ENCODE data around the gene CTNND2.

Gene CTNND2

GRCh38 chr5:11302663-11303062, 601.6 kb downstream of the CTNND2 start (continued):
- TF ChIP-seq, protein P1, sequence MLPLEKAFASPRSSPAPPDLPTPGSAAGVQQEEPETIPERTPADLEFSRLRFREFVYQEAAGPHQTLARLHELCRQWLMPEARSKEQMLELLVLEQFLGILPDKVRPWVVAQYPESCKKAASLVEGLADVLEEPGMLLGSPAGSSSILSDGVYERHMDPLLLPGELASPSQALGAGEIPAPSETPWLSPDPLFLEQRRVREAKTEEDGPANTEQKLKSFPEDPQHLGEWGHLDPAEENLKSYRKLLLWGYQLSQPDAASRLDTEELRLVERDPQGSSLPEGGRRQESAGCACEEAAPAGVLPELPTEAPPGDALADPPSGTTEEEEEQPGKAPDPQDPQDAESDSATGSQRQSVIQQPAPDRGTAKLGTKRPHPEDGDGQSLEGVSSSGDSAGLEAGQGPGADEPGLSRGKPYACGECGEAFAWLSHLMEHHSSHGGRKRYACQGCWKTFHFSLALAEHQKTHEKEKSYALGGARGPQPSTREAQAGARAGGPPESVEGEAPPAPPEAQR (tag by site-specific recombination; IDR thresholded peaks at IDR 0.05): no peak
- TF ChIP-seq ZNF530 (tag by site-specific recombination; IDR thresholded peaks at IDR 0.05; ENCODE audit: low read depth): no peak
- TF ChIP-seq FEZF1 (tag by site-specific recombination; IDR thresholded peaks at IDR 0.05): no peak
- no peak for TF ChIP-seq ZNF610 (tag by site-specific recombination; IDR thresholded peaks at IDR 0.05; ENCODE audit: borderline replicate concordance)
- TF ChIP-seq SCRT1 (tag by site-specific recombination; IDR thresholded peaks at IDR 0.05; ENCODE audit: borderline replicate concordance): no peak

DNA sequence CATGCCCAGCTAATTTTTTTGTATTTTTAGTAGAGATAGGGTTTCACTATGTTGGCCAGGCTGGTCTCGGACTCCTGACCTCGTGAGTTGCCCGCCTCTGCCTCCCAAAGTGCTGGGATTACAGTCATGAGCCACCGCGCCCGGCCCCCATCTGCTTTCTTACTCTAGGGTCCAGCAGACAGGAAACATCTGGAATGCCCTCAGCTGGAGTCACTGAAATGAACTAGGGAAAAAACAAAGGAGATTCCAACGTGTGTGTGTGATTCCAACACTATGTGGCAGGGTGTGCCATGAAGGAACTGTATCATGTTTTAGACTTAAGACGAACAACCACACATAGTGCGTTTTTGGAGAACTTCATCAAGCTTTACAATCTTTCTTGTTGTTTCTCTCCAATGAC, 603.1 kb downstream of the CTNND2 start:
- H3K27ac ChIP-seq (ENCODE audit: extremely low read depth, low read depth, low read length): no peak overlapping the region
- no peak for TF ChIP-seq ZNF707 (tag by site-specific recombination; IDR thresholded peaks at IDR 0.05)
- TF ChIP-seq, protein P2, sequence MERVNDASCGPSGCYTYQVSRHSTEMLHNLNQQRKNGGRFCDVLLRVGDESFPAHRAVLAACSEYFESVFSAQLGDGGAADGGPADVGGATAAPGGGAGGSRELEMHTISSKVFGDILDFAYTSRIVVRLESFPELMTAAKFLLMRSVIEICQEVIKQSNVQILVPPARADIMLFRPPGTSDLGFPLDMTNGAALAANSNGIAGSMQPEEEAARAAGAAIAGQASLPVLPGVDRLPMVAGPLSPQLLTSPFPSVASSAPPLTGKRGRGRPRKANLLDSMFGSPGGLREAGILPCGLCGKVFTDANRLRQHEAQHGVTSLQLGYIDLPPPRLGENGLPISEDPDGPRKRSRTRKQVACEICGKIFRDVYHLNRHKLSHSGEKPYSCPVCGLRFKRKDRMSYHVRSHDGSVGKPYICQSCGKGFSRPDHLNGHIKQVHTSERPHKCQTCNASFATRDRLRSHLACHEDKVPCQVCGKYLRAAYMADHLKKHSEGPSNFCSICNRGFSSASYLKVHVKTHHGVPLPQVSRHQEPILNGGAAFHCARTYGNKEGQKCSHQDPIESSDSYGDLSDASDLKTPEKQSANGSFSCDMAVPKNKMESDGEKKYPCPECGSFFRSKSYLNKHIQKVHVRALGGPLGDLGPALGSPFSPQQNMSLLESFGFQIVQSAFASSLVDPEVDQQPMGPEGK (tag by site-specific recombination; IDR thresholded peaks at IDR 0.05): no peak
- no peak for TF ChIP-seq ZSCAN16 (tag by site-specific recombination; IDR thresholded peaks at IDR 0.05)
- TF ChIP-seq INSM2 (tag by site-specific recombination; IDR thresholded peaks at IDR 0.05): no peak
- no peak for TF ChIP-seq SCRT1 (tag by site-specific recombination; IDR thresholded peaks at IDR 0.05; ENCODE audit: borderline replicate concordance)
- TF ChIP-seq, protein P3, sequence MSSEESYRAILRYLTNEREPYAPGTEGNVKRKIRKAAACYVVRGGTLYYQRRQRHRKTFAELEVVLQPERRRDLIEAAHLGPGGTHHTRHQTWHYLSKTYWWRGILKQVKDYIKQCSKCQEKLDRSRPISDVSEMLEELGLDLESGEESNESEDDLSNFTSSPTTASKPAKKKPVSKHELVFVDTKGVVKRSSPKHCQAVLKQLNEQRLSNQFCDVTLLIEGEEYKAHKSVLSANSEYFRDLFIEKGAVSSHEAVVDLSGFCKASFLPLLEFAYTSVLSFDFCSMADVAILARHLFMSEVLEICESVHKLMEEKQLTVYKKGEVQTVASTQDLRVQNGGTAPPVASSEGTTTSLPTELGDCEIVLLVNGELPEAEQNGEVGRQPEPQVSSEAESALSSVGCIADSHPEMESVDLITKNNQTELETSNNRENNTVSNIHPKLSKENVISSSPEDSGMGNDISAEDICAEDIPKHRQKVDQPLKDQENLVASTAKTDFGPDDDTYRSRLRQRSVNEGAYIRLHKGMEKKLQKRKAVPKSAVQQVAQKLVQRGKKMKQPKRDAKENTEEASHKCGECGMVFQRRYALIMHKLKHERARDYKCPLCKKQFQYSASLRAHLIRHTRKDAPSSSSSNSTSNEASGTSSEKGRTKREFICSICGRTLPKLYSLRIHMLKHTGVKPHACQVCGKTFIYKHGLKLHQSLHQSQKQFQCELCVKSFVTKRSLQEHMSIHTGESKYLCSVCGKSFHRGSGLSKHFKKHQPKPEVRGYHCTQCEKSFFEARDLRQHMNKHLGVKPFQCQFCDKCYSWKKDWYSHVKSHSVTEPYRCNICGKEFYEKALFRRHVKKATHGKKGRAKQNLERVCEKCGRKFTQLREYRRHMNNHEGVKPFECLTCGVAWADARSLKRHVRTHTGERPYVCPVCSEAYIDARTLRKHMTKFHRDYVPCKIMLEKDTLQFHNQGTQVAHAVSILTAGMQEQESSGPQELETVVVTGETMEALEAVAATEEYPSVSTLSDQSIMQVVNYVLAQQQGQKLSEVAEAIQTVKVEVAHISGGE (tag by site-specific recombination; conservative IDR thresholded peaks at IDR 0.05; ENCODE audit: low read depth): no peak
- TF ChIP-seq ZNF24 (tag by site-specific recombination; IDR thresholded peaks at IDR 0.05): no peak
- TF ChIP-seq ZNF138 (tag by site-specific recombination; IDR thresholded peaks at IDR 0.05; ENCODE audit: borderline replicate concordance): no peak
- no peak for TF ChIP-seq ZNF132 (tag by site-specific recombination; IDR thresholded peaks at IDR 0.05; ENCODE audit: borderline replicate concordance)
- TF ChIP-seq ZNF155 (tag by site-specific recombination; IDR thresholded peaks at IDR 0.05): no peak
- TF ChIP-seq, protein P4, sequence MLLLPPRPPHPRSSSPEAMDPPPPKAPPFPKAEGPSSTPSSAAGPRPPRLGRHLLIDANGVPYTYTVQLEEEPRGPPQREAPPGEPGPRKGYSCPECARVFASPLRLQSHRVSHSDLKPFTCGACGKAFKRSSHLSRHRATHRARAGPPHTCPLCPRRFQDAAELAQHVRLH (tag by site-specific recombination; IDR thresholded peaks at IDR 0.05): no peak
- H3K36me3 ChIP-seq (ENCODE audit: control insufficient read depth in 2 of 2, insufficient read depth in 1 of 2, low read length in 2 of 2): no peaks in the 10 kb centered on the region
- ChIA-PET POLR2A (no interaction called here), CTCF (no interaction called here)
- no peak overlapping the region for H3K4me3 ChIP-seq (ENCODE audit: low read depth, low read length)
- H3K4me1 ChIP-seq (ENCODE audit: control insufficient read depth, insufficient read depth, low read length): no peaks in the 10 kb centered on the region
- H3K9me3 ChIP-seq (ENCODE audit: control insufficient read depth, insufficient read depth, low read depth, low read length): no peaks in the 10 kb centered on the region
